IMR-90 (cell line): Measurements from ENCODE around the gene YKT6. TPM values are rescaled to one million over a fixed set of nuclear protein-coding genes. Genes with fewer than 3 reads are reported as not detected.

Experiments
- ATAC-seq: fragments of 200-7000 bp; cut with Tn5 transposase; 2 replicates; pipeline ENCODE4 v1.9.1; 2020; ENCODE audit warnings: low read depth, mild to moderate bottlenecking, moderate library complexity
- BruUV-seq: library from RNA; stranded (reverse); fragments of 400-500 nt; replicated peaks from 2 replicates; lab custom pipeline; 2021; lab: Mats Ljungman, UMichigan
- CTCF ChIA-PET: fragments of 300-600 bp; formaldehyde crosslinking; extraction: SDS; loops from one replicate; lab custom pipeline; 2021; ENCODE audit warnings: antibody characterized with exemption; lab: Yijun Ruan, JAX
- POLR2A ChIA-PET: fragments of 300-600 bp; sonication (Branson Sonifier 250); formaldehyde crosslinking; loops from one replicate; lab custom pipeline; 2022; ENCODE audit warnings: antibody characterized with exemption; ENCODE audit not compliant: unreplicated experiment; lab: Charles Lee
- DNase-seq: peaks from one replicate; pipeline ENCODE4 v3.0.0; 2013
- H2AFZ ChIP-seq: replicated peaks from 2 replicates; pipeline ENCODE3; 2013; ENCODE audit warnings: low read length, mild to moderate bottlenecking; ENCODE audit not compliant: poor library complexity
- H2AK5ac ChIP-seq: 2 replicates; pipeline ENCODE4 v1.6.1; 2013; ENCODE audit warnings: low read depth, low read length, inconsistent platforms
- H2AK9ac ChIP-seq: replicated peaks from 2 replicates; pipeline ENCODE3; 2013; ENCODE audit warnings: mild to moderate bottlenecking, low read depth, low read length, moderate library complexity; ENCODE audit not compliant: poor library complexity
- H2BK120ac ChIP-seq: 2 replicates; pipeline ENCODE4 v1.6.1; 2013; ENCODE audit warnings: low read depth, low read length, inconsistent platforms
- H2BK15ac ChIP-seq: 3 replicates; pipeline ENCODE4 v1.6.1; 2013; ENCODE audit warnings: low read depth, low read length, inconsistent platforms
- H2BK20ac ChIP-seq: 2 replicates; pipeline ENCODE4 v1.6.1; 2013; ENCODE audit warnings: low read depth, mild to moderate bottlenecking, inconsistent platforms, low read length, moderate library complexity
- H2BK5ac ChIP-seq: 2 replicates; pipeline ENCODE4 v1.6.1; 2013; ENCODE audit warnings: mild to moderate bottlenecking, low read depth, low read length, inconsistent platforms; ENCODE audit not compliant: poor library complexity, severe bottlenecking
- H3K14ac ChIP-seq: replicated peaks from 2 replicates; pipeline ENCODE4 v1.6.1; 2013; ENCODE audit warnings: low read depth, low read length, inconsistent platforms
- H3K18ac ChIP-seq: 2 replicates; pipeline ENCODE4 v1.6.1; 2013; ENCODE audit warnings: low read depth, low read length, control low read depth
- H3K23ac ChIP-seq: 2 replicates; pipeline ENCODE4 v1.6.1; 2013; ENCODE audit warnings: low read depth, low read length, inconsistent platforms
- H3K27ac ChIP-seq: 2 replicates; pipeline ENCODE4 v1.5.1; 2013; ENCODE audit warnings: mild to moderate bottlenecking, control low read depth, low read length; ENCODE audit not compliant: insufficient read depth
- H3K27me3 ChIP-seq: 2 replicates; pipeline ENCODE4 v1.6.1; 2013; ENCODE audit warnings: low read length; ENCODE audit not compliant: control insufficient read depth, insufficient read depth
- H3K36me3 ChIP-seq: 2 replicates; pipeline ENCODE4 v1.6.1; 2013; ENCODE audit warnings: low read length, mixed read lengths; ENCODE audit not compliant: control insufficient read depth, insufficient read depth
- H3K4ac ChIP-seq: 2 replicates; pipeline ENCODE4 v1.6.1; 2013; ENCODE audit warnings: low read depth, low read length, inconsistent platforms
- H3K4me1 ChIP-seq: 2 replicates; pipeline ENCODE4 v1.6.1; 2013; ENCODE audit warnings: low read length, mixed read lengths; ENCODE audit not compliant: control insufficient read depth, insufficient read depth
- H3K4me2 ChIP-seq: 2 replicates; pipeline ENCODE4 v1.6.1; 2013; ENCODE audit warnings: low read depth, mild to moderate bottlenecking, control low read depth, low read length, moderate library complexity
- H3K4me3 ChIP-seq: 2 replicates; pipeline ENCODE4 v1.5.1; 2013; ENCODE audit warnings: low read depth, mild to moderate bottlenecking, control low read depth, low read length, moderate library complexity; ENCODE audit not compliant: insufficient read depth
- H3K56ac ChIP-seq: 2 replicates; pipeline ENCODE4 v1.6.1; 2013; ENCODE audit warnings: low read length, inconsistent platforms; ENCODE audit not compliant: insufficient read depth; ENCODE audit errors: extremely low read depth
- H3K79me1 ChIP-seq, 2 experiments: 2 replicates each; pipeline ENCODE4 v1.6.1; 2013; ENCODE audit warnings: low read length in 2 of 2, inconsistent platforms in 1 of 2, low read depth in 1 of 2
- H3K9ac ChIP-seq: 2 replicates; pipeline ENCODE4 v1.6.1; 2013; ENCODE audit warnings: low read depth, low read length, control low read depth
- H3K9me1 ChIP-seq: 2 replicates; pipeline ENCODE4 v1.6.1; 2013; ENCODE audit warnings: low read length, inconsistent platforms; ENCODE audit not compliant: insufficient read depth
- H3K9me3 ChIP-seq: 2 replicates; pipeline ENCODE4 v1.6.1; 2013; ENCODE audit warnings: low read length; ENCODE audit not compliant: control insufficient read depth, insufficient read depth
- H4K20me1 ChIP-seq: 2 replicates; pipeline ENCODE4 v1.6.1; 2013; ENCODE audit warnings: low read length, inconsistent platforms; ENCODE audit not compliant: insufficient read depth
- H4K5ac ChIP-seq: 2 replicates; pipeline ENCODE4 v1.6.1; 2013; ENCODE audit warnings: mild to moderate bottlenecking, low read depth, low read length, control low read depth
- H4K8ac ChIP-seq, 2 experiments: 2 replicates each; pipeline ENCODE4 v1.6.1; 2013; ENCODE audit warnings: low read depth in 2 of 2, low read length in 2 of 2, control low read depth in 1 of 2, inconsistent platforms in 1 of 2
- H4K91ac ChIP-seq: 2 replicates; pipeline ENCODE4 v1.6.1; 2013; ENCODE audit warnings: low read depth, low read length, inconsistent platforms; ENCODE audit not compliant: insufficient read depth
- BHLHE40 ChIP-seq: fragments of 150-350 bp; IDR thresholded peaks from 2 replicates; pipeline ENCODE4 v1.6.1; 2016; ENCODE audit warnings: mild to moderate bottlenecking, low read depth, low read length
- FOS ChIP-seq: fragments of 150-350 bp; IDR thresholded peaks from 2 replicates; pipeline ENCODE4 v1.6.1; 2016; ENCODE audit warnings: low read depth, low read length
- MAZ ChIP-seq: IDR thresholded peaks from 2 replicates; pipeline ENCODE4 v1.6.1; 2012; ENCODE audit warnings: low read depth, mild to moderate bottlenecking, low read length, improper control_type of control experiment, moderate library complexity, borderline replicate concordance
- MXI1 ChIP-seq: IDR thresholded peaks from 2 replicates; pipeline ENCODE4 v1.6.1; 2012; ENCODE audit warnings: low read depth, mild to moderate bottlenecking, low read length, moderate library complexity, borderline replicate concordance
- POLR2A ChIP-seq: IDR thresholded peaks from 2 replicates; pipeline ENCODE4 v1.6.1; 2012; ENCODE audit warnings: mild to moderate bottlenecking, low read depth, low read length
- WGBS, 2 experiments: methylation state at CpG; one replicate each; pipeline versions ENCODE4 v1.1.5 to v1.1.7; 2013; ENCODE audit warnings: missing lambda C conversion rate in 2 of 2; ENCODE audit not compliant: insufficient read length in 1 of 2; ENCODE audit errors: extremely low coverage in 2 of 2; 5-methylcytosine and 5-hydroxymethylcytosine counted together
- dilution Hi-C: fragments of 300-500 bp; cut with HindIII; formaldehyde crosslinking; loops from one replicate; pipeline ENCODE4 v1.14.3; 2018; ENCODE audit warnings: low sequenced_read_pairs; ENCODE audit not compliant: unreplicated experiment
- in situ Hi-C: fragments of 300-500 bp; cut with MboI; formaldehyde crosslinking; loops from 3 replicates; pipeline ENCODE4 v1.14.3; 2019; ENCODE audit warnings: low sequenced_read_pairs, inconsistent platforms, mixed read lengths
- intact Hi-C: fragments of 100-400 bp; cut with micrococcal nuclease; formaldehyde crosslinking; loops from 2 replicates; pipeline ENCODE4 v1.10.0; 2022
- polyA plus RNA-seq, 3 experiments: library from polyadenylated mRNA; depleted of rRNA; stranded (reverse); fragments of >200 nt; gene quantifications; 2 replicates each; pipeline ENCODE4 v1.2.3, GENCODE V29; 2012; ENCODE audit warnings: low replicate concordance in 1 of 3
- total RNA-seq: library from RNA; depleted of rRNA; stranded (reverse); fragments of >200 nt; gene quantifications from 2 replicates; pipeline ENCODE4 v1.2.3, GENCODE V29; 2012
- TF ChIP-seq, protein P1 (sequence below): conservative IDR thresholded peaks from 2 replicates; pipeline ENCODE4 v1.5.1; 2012; ENCODE audit warnings: mild to moderate bottlenecking, low read depth, low read length, improper control_type of control experiment

Gene YKT6
- total and polyA plus RNA-seq, 2 of the 4 experiments (the other 2 are of a cell fraction): 115 to 120 TPM

- peaks cover under 1% of the 10 kb centered on the region; the same call in 1 of the 2 replicates for H3K27me3 ChIP-seq
- H3K4me1 ChIP-seq: peaks cover 25% of the 10 kb centered on the region
- peak overlapping the region; percentile 46; the same call in 1 of the 3 replicates for H2BK15ac ChIP-seq
- peak overlapping the region; percentile 96 for H2AK5ac ChIP-seq
- peak overlapping the region; percentile 58 for H2AK9ac ChIP-seq
- in situ Hi-C loops: no loop called here
- peak overlapping the region; percentile 67 for H2BK20ac ChIP-seq
- 0 out of 2 replicates have a peak overlapping the region, but pooled peaks have one; percentile 20 for H3K18ac ChIP-seq
- peak overlapping the region; percentile 3; the same call in 1 of the 2 replicates for H3K27ac ChIP-seq
- H4K8ac ChIP-seq: peak overlapping the region in 1 of 2 experiments; percentile 76; a peak in 2 of 4 replicates
- no peak overlapping the region for H4K5ac ChIP-seq
- H3K9me1 ChIP-seq: peaks cover 28% of the 10 kb centered on the region
- peak; percentile 76 for ATAC-seq
- peak overlapping the region; percentile 84 for H2BK120ac ChIP-seq
- H3K9me3 ChIP-seq: no peaks in the 10 kb centered on the region
- H3K79me1 ChIP-seq: no peaks in the 10 kb centered on the region
- H3K4me3 ChIP-seq: no peak overlapping the region
- CTCF ChIA-PET: interaction anchor here (0.8 kb wide), 1 partner anchor 217 kb away, joined by 3 read pairs; no protein-coding TSS in a partner anchor
- no TSS peak for BruUV-seq
- H2BK5ac ChIP-seq: peak overlapping the region; percentile 3
- peak overlapping the region; percentile 82 for H3K4ac ChIP-seq
- peak overlapping the region; percentile 39; the same call in 1 of the 2 replicates for H3K14ac ChIP-seq
- H3K23ac ChIP-seq: peak overlapping the region; percentile 10; the same call in 1 of the 2 replicates
- POLR2A ChIA-PET: no interaction called here
- no peaks in the 10 kb centered on the region for H3K36me3 ChIP-seq
- H4K91ac ChIP-seq: peak overlapping the region; percentile 37; the same call in 1 of the 2 replicates
- DNase-seq: peak; percentile 89
- 5% methylated on average over 11 of the region's 18 CpGs; no CpG with 5 or more reads in 1 of the 2 experiments for WGBS, 2 experiments
- TF ChIP-seq BHLHE40 (peak; percentile 75), FOS (peak; percentile 79), POLR2A (no peak), MAZ (peak; percentile 54; the same call in 1 of the 2 replicates), MXI1 (peak; percentile 45; the same call in 1 of the 2 replicates)
- TF ChIP-seq, protein P1, sequence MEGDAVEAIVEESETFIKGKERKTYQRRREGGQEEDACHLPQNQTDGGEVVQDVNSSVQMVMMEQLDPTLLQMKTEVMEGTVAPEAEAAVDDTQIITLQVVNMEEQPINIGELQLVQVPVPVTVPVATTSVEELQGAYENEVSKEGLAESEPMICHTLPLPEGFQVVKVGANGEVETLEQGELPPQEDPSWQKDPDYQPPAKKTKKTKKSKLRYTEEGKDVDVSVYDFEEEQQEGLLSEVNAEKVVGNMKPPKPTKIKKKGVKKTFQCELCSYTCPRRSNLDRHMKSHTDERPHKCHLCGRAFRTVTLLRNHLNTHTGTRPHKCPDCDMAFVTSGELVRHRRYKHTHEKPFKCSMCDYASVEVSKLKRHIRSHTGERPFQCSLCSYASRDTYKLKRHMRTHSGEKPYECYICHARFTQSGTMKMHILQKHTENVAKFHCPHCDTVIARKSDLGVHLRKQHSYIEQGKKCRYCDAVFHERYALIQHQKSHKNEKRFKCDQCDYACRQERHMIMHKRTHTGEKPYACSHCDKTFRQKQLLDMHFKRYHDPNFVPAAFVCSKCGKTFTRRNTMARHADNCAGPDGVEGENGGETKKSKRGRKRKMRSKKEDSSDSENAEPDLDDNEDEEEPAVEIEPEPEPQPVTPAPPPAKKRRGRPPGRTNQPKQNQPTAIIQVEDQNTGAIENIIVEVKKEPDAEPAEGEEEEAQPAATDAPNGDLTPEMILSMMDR: 0 out of 2 replicates have a peak, but pooled peaks have one; percentile 3
- no peak overlapping the region for H3K9ac ChIP-seq
- H2AFZ ChIP-seq: peak overlapping the region; percentile 7
- H3K56ac ChIP-seq: no peak overlapping the region
- H3K4me2 ChIP-seq: peak overlapping the region; percentile 64
- dilution Hi-C loops: no loop called here
- intact Hi-C loops: no loop called here
- peaks cover 6% of the 10 kb centered on the region for H4K20me1 ChIP-seq
Measured at GRCh38 chr7:44257618-44258422, 57.0 kb downstream of the YKT6 start.
